Measurements from ENCODE around the gene NFIB. TPM values are rescaled to one million over a fixed set of nuclear protein-coding genes. Genes with fewer than 3 reads are reported as not detected.

NFIB gene
- total and polyA plus RNA-seq, 2 experiments from 2014 or later: 15.2 to 27.3 TPM

DNA sequence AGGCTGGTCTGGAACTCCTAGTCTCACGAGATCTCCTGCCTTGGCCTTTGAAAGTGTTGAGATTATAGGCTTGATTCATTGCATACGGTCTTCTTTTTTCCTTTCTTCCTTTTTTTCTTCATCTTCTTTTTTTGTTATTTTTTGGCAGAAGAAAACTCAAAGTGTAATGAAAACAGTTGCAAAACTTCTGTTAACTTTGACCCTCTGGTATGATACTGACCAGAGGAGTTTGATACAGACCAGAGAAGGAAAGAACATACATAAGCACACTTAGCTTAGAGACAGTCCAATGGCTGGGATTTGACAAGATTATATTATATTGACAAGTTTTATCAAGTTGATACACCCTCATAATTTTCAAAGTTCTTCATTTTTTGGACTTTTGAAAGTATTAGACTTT is 181.2 kb downstream of the NFIB start:
- Histone ChIP-seq H4K20me1 (ENCODE audit: insufficient read depth, poor library complexity, severe bottlenecking) (no peaks in the 10 kb centered on the region), H3K4me1 (ENCODE audit: insufficient read depth) (no peaks in the 10 kb centered on the region), H3K79me2 (no peaks in the 10 kb centered on the region), H3K4me3 (no peak overlapping the region), H3K4me2 (no peak overlapping the region), H3K27ac (no peak overlapping the region), H3K9me2 (replicated peaks; ENCODE audit: insufficient read depth) (no peaks in the 10 kb centered on the region), H2AFZ (no peak overlapping the region), H3K36me3 (replicated peaks; ENCODE audit: insufficient read depth, low read depth) (no peaks in the 10 kb centered on the region), H3K27me3 (no peaks in the 10 kb centered on the region), H3K9me3 (ENCODE audit: low read depth) (no peaks in the 10 kb centered on the region)
- no peak for DNase-seq (ENCODE audit: low spot score)
- 89% methylated on average over 2 of the region's 2 CpGs for WGBS (ENCODE audit: low lambda C conversion rate, missing lambda C conversion rate)
- TF ChIP-seq EZH2 (IDR thresholded peaks at IDR 0.05; ENCODE audit: borderline replicate concordance) (no peak), EZH2phosphoT487 (IDR thresholded peaks at IDR 0.05; ENCODE audit: low read depth, severe bottlenecking, unreplicated experiment) (no peak)
- TF ChIP-seq, protein P1, sequence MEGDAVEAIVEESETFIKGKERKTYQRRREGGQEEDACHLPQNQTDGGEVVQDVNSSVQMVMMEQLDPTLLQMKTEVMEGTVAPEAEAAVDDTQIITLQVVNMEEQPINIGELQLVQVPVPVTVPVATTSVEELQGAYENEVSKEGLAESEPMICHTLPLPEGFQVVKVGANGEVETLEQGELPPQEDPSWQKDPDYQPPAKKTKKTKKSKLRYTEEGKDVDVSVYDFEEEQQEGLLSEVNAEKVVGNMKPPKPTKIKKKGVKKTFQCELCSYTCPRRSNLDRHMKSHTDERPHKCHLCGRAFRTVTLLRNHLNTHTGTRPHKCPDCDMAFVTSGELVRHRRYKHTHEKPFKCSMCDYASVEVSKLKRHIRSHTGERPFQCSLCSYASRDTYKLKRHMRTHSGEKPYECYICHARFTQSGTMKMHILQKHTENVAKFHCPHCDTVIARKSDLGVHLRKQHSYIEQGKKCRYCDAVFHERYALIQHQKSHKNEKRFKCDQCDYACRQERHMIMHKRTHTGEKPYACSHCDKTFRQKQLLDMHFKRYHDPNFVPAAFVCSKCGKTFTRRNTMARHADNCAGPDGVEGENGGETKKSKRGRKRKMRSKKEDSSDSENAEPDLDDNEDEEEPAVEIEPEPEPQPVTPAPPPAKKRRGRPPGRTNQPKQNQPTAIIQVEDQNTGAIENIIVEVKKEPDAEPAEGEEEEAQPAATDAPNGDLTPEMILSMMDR (IDR thresholded peaks at IDR 0.05; ENCODE audit: poor library complexity): no peak

DNA sequence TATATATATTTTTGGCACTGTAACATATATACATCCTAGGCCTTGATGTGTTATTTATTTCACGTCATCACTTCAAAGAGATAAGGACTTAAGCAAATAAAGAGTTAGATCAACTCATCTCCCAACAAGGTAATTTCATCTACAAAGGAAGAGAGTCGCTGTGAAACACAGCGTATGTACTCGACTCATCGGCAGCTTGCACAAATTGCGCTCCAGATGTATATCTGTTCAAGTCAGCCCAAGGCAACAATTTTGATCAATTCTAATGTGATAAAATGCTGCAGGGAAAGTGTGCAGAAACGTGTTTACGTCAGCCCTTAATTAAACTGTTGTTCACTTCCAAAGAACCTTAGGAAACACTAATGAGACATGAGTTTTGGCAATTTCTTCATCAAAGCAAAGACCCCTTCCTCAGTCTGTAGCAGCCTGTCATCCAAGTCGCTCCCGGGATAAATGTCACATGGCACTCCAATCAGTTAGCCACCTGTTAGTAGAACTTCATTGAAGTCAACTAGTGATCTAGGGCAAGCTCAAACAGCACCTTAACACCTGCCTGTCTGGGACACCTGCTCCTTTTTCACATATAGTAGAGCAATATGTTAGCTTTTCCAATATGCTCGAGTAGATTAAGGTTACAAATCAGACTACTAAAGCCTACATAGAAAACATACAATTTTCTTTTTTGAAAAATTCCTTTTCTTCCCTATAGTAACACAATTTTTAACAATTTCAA is 182.4 kb downstream of the NFIB start:
- no peak overlapping the region for H3K4me3 ChIP-seq
- no peaks in the 10 kb centered on the region for H3K9me3 ChIP-seq (ENCODE audit: low read depth)
- WGBS (ENCODE audit: low lambda C conversion rate, missing lambda C conversion rate): 88% methylated on average over 11 of the region's 11 CpGs
- no peak overlapping the region for H2AFZ ChIP-seq
- no peaks in the 10 kb centered on the region for H3K27me3 ChIP-seq
- no peak overlapping the region for H3K27ac ChIP-seq
- no peaks in the 10 kb centered on the region for H3K36me3 ChIP-seq (replicated peaks; ENCODE audit: insufficient read depth, low read depth)
- H3K79me2 ChIP-seq: no peaks in the 10 kb centered on the region
- no peak for TF ChIP-seq EZH2 (IDR thresholded peaks at IDR 0.05; ENCODE audit: borderline replicate concordance)
- TF ChIP-seq, protein P1 (IDR thresholded peaks at IDR 0.05; ENCODE audit: poor library complexity): no peak
- no peak for TF ChIP-seq EZH2phosphoT487 (IDR thresholded peaks at IDR 0.05; ENCODE audit: low read depth, severe bottlenecking, unreplicated experiment)
- no peak for DNase-seq (ENCODE audit: low spot score)
- H3K4me2 ChIP-seq: no peak overlapping the region
- H4K20me1 ChIP-seq (ENCODE audit: insufficient read depth, poor library complexity, severe bottlenecking): no peaks in the 10 kb centered on the region
- no peaks in the 10 kb centered on the region for H3K4me1 ChIP-seq (ENCODE audit: insufficient read depth)
- no peaks in the 10 kb centered on the region for H3K9me2 ChIP-seq (replicated peaks; ENCODE audit: insufficient read depth)

DNA sequence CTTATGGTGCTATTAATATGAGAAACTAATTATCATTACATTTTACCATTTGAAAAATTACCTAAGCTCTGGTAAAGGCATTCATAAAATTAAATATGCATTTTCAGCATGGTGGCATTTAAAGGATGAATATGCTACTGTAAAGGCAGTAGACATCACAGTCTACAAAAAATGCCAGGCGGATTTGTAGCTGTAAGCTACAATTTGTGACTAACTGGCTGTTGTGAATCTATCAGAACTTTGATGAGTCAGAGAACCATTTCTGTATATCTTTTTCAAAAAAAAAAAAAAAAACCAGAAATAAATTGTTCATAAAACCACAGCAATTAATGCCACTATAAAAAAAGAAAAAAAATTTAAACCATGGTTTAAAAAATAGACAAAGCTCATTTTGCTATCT is 186.3 kb downstream of the NFIB start:
- TF ChIP-seq EZH2 (IDR thresholded peaks at IDR 0.05; ENCODE audit: borderline replicate concordance): no peak
- TF ChIP-seq EZH2phosphoT487 (IDR thresholded peaks at IDR 0.05; ENCODE audit: low read depth, severe bottlenecking, unreplicated experiment): no peak
- TF ChIP-seq, protein P1 (IDR thresholded peaks at IDR 0.05; ENCODE audit: poor library complexity): no peak
- Histone ChIP-seq H3K4me2 (no peak overlapping the region), H3K9me2 (replicated peaks; ENCODE audit: insufficient read depth) (no peaks in the 10 kb centered on the region), H3K4me3 (no peak overlapping the region), H3K27me3 (no peaks in the 10 kb centered on the region), H3K27ac (no peak overlapping the region), H3K4me1 (ENCODE audit: insufficient read depth) (no peaks in the 10 kb centered on the region), H3K36me3 (replicated peaks; ENCODE audit: insufficient read depth, low read depth) (no peaks in the 10 kb centered on the region), H2AFZ (no peak overlapping the region), H4K20me1 (ENCODE audit: insufficient read depth, poor library complexity, severe bottlenecking) (no peaks in the 10 kb centered on the region), H3K79me2 (no peaks in the 10 kb centered on the region), H3K9me3 (ENCODE audit: low read depth) (no peaks in the 10 kb centered on the region)
- DNase-seq (ENCODE audit: low spot score): no peak
- WGBS (ENCODE audit: low lambda C conversion rate, missing lambda C conversion rate): 97% methylated on average over 1 of the region's 1 CpG

Measured in hepatocyte (in vitro differentiated cells).